Activated T-helper 17 cell treated with anti-CD3 and anti-CD28 coated beads, Interleukin-2, amount 50 U/mL, for 72 hours (primary cell): ENCODE measurements around the gene NTRK2. TPM values are rescaled to one million over a fixed set of nuclear protein-coding genes. Genes with fewer than 3 reads are reported as not detected.

Experiments used
- ATAC-seq: fragments of 150-1000 bp; cut with Tn5 transposase; replicated peaks from 2 replicates; pipeline ENCODE4 v1.10.0; 2021; ENCODE audit warnings: mild to moderate bottlenecking, moderate library complexity
- H3K27ac Mint-ChIP-seq: one replicate; pipeline ENCODE4 v1.8.0; 2022; ENCODE audit warnings: mixed read lengths
- H3K27me3 Mint-ChIP-seq: one replicate; pipeline ENCODE4 v1.8.0; 2022; ENCODE audit warnings: mixed read lengths
- H3K36me3 Mint-ChIP-seq: one replicate; pipeline ENCODE4 v1.8.0; 2022; ENCODE audit warnings: low read depth, mild to moderate bottlenecking, mixed read lengths
- H3K4me1 Mint-ChIP-seq: one replicate; pipeline ENCODE4 v1.8.0; 2022; ENCODE audit warnings: mixed read lengths
- H3K4me3 Mint-ChIP-seq: one replicate; pipeline ENCODE4 v1.8.0; 2022; ENCODE audit warnings: mild to moderate bottlenecking, mixed read lengths
- H3K9me3 Mint-ChIP-seq: one replicate; pipeline ENCODE4 v1.8.0; 2022; ENCODE audit warnings: mixed read lengths
- total RNA-seq, 2 donors: library from RNA; stranded (reverse); gene quantifications; one replicate each; pipeline ENCODE4 v1.2.3, GENCODE V29; 2022

The NTRK2 gene
- total RNA-seq, 2 donors from 2014 or later: 9.6 to 9.9 TPM

DNA sequence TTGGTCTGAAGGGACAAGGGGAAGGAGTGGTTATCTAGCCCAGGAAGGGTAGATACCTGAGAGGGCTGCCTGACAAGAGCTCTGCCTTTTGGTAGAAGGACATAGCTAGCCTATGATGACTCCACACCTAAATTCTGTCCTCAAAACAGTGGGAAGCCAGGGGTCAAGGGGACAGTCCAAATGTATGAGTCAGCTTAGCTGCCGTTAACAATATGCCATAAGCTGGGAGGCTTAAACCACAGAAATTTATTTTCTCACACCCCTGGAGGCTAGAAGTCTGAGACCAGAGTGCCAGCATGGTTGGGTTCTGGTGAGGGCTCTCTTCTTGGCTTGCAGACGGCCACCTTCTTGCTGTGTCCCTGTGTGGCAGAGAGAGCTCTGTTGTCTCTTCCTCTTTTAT is 306.4 kb downstream of the NTRK2 start:
- Mint-ChIP-seq H3K36me3 (no peaks in the 10 kb centered on the region), H3K27ac (no peak overlapping the region), H3K4me3 (no peak overlapping the region), H3K27me3 (peaks cover 17% of the 10 kb centered on the region), H3K4me1 (no peaks in the 10 kb centered on the region), H3K9me3 (peaks cover 4% of the 10 kb centered on the region)
- no peak for ATAC-seq

DNA sequence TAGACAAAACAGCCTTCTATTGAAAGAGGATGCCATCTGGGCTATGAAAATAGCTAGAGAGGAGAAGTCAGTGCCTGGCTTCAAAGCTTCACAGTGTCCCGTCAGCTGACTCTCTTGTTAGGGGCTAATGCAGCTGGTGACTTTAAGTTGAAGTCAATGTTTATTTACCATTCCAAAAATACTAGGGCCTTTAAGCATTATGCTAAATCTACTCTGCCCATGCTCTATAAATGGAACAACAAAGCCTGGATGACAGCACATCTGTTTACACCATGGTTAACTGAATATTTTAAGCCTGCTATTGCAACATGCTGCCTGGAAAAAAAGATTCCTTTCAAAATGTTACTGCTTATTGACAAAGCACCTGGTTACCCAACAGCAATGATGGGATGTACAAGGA is 309.1 kb downstream of the NTRK2 start:
- Mint-ChIP-seq H3K27me3 (peaks cover 11% of the 10 kb centered on the region), H3K4me3 (no peak overlapping the region), H3K27ac (no peak overlapping the region), H3K4me1 (no peaks in the 10 kb centered on the region), H3K9me3 (peaks cover 4% of the 10 kb centered on the region), H3K36me3 (no peaks in the 10 kb centered on the region)
- ATAC-seq: no peak

DNA sequence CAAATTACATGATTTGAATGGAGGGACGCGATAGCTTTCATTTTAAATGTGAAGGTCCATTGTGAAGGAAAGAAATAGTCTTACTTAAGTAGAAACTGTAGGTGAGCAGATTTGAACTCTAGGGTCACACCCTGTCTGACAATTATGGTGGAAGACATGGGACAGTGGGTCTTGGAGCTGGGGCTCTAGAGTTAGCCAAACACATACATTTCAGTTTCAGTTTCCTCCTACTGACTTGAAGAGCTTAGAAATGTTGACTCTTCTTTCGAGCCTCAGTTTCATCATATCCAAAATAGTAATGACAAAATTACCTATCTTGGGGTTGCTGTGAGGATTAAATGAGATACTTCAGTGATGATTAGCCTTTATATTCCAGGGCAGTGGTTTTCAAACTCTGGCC is 314.2 kb downstream of the NTRK2 start:
- no peak overlapping the region for H3K4me3 Mint-ChIP-seq
- H3K27ac Mint-ChIP-seq: no peak overlapping the region
- no peaks in the 10 kb centered on the region for H3K4me1 Mint-ChIP-seq
- H3K36me3 Mint-ChIP-seq: no peaks in the 10 kb centered on the region
- H3K9me3 Mint-ChIP-seq: peaks cover 4% of the 10 kb centered on the region
- ATAC-seq: no peak
- H3K27me3 Mint-ChIP-seq: peaks cover 14% of the 10 kb centered on the region

DNA sequence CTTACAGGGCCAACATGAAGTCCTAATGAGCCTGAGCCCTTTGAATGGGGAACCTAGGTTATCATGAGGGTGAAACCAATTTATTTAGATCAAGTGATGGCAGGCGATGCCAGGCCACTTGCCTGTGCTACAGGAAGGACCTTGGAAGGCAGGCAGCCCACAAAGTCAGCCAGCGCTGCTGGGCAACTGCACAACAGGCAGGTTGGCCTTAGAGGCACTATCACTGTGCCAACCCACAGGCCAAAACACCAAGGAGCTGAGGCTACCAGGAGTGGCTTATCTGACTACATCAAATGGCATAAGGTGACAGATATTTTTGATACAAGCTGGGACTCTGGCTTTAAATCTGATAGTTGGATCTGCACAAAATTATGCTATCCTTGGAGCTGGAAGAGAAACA is 319.1 kb downstream of the NTRK2 start:
- no peaks in the 10 kb centered on the region for H3K4me1 Mint-ChIP-seq
- no peaks in the 10 kb centered on the region for H3K9me3 Mint-ChIP-seq
- H3K27me3 Mint-ChIP-seq: peaks cover 8% of the 10 kb centered on the region
- H3K36me3 Mint-ChIP-seq: no peaks in the 10 kb centered on the region
- no peak overlapping the region for H3K4me3 Mint-ChIP-seq
- no peak for ATAC-seq
- no peak overlapping the region for H3K27ac Mint-ChIP-seq

DNA sequence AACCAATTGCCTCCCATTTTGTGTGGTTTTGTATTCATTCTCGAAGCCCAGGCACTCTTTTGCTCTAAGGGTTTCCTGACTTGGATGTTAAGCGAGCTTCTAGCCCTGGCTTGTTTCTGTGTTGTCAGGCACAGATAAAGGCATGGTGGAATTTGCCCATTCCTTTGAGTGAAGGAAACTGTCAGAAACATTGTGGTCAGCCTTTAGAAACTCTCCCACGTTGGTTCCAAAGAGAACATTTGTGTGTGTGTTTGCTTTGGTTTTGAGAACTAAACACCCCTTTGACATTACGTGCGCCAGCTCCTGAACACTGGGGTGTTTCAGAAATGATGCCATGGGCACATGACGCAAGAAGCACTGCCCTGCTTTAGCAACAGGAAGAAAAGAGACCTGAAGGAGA is 320.9 kb downstream of the NTRK2 start:
- Mint-ChIP-seq H3K4me3 (no peak overlapping the region), H3K4me1 (no peaks in the 10 kb centered on the region), H3K36me3 (no peaks in the 10 kb centered on the region), H3K27me3 (peaks cover 14% of the 10 kb centered on the region), H3K9me3 (no peaks in the 10 kb centered on the region), H3K27ac (no peak overlapping the region)
- ATAC-seq: no peak

DNA sequence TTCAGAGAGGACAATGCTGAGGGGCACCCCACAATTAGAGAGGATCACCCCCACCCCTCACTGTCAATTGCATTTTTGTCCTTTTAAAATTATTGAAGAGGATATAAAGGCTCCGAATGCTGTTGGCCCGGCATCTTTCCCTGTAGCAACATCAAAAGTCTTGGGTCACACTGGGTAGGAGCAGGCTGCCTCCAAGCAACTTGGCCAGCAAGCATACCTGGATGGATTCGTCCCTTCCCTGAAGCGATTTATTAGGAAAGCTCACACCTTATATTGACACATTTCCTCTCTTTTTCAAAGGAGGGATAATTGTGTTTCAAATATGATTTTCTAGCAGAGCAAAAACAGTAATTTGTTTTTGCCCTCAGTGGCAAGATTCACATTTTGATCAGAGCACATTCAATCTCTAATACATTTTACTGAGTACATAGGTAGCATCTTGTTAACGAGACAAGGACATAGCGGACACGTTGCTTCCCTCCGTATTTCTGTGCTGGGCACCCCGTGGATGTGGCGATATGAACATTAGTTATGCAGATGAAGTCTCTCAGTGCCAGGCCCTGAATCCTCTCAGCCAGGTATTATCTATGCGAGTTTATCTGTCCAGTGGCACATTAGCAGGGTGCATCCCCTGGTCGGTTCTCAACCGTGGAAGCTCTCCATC is 321.5 kb downstream of the NTRK2 start:
- Mint-ChIP-seq H3K36me3 (no peaks in the 10 kb centered on the region), H3K27ac (no peak overlapping the region), H3K4me3 (no peak overlapping the region), H3K9me3 (no peaks in the 10 kb centered on the region), H3K27me3 (peaks cover 11% of the 10 kb centered on the region), H3K4me1 (no peaks in the 10 kb centered on the region)
- ATAC-seq: no peak

DNA sequence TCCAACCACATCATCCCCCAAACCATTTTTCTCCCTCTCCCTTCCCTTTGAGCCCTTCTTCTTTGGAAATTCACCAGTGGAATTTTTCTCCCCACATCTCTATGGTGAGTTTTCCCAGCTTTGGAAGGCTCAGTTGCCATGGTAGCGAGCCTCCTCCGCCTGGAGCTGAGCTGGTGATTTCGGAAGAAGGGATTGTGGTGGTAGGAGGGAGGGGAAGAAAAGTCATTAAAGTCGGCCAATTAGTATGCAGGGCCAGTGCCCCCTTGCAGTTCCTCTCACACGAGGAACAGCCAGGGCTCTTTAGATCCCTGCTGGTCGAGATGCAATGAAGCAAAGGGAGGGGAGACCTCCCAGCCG is 322.0 kb downstream of the NTRK2 start:
- H3K9me3 Mint-ChIP-seq: no peaks in the 10 kb centered on the region
- H3K36me3 Mint-ChIP-seq: no peaks in the 10 kb centered on the region
- ATAC-seq: no peak
- H3K4me1 Mint-ChIP-seq: no peaks in the 10 kb centered on the region
- H3K27me3 Mint-ChIP-seq: peaks cover 11% of the 10 kb centered on the region
- H3K27ac Mint-ChIP-seq: no peak overlapping the region
- no peak overlapping the region for H3K4me3 Mint-ChIP-seq

DNA sequence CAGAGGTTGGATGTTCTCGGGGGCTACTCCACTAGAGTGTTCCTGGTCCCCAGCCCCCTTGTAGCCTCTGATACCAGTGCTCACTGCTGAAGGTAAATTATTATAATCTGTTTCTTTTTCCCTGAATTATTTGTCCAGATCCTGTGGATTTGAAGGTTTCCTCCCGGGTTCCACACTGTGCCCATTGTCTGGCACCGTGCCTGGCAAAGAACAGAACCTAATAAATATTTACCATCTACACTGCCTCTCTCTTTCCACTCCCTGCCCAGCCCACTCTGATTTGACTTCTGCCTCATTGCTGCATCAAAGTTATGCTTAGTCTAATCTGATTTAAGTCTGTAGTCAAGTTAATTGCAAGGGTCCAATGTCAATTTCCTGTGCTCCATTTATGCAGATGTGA is 322.9 kb downstream of the NTRK2 start:
- H3K36me3 Mint-ChIP-seq: no peaks in the 10 kb centered on the region
- no peak overlapping the region for H3K4me3 Mint-ChIP-seq
- no peak overlapping the region for H3K27ac Mint-ChIP-seq

DNA sequence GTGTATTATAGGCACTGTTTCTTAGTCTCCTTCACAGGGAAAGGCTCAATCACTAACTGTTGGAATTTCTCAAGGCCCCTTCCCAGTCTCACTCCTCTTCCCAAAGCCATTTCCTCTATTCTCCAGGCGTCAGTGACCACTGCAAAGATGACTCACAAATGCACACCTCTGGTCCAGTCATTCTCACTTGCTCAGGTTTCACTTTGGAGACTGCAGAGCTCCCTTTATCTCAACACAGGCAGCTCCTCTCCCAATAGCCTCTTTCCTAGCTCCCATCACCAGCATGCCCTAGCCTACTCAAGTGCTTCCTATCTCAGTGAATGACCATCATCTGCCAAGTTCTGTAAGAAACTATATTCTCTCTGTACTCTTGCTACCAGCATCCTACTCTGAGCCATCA is 323.6 kb downstream of the NTRK2 start:
- Mint-ChIP-seq H3K36me3 (no peaks in the 10 kb centered on the region), H3K9me3 (no peaks in the 10 kb centered on the region), H3K4me1 (no peaks in the 10 kb centered on the region), H3K27ac (no peak overlapping the region), H3K27me3 (peaks cover 17% of the 10 kb centered on the region), H3K4me3 (no peak overlapping the region)
- no peak for ATAC-seq

More for the DNA sequence above, 322.9 kb downstream of the NTRK2 start:
- Mint-ChIP-seq H3K4me1 (no peaks in the 10 kb centered on the region), H3K27me3 (peaks cover 15% of the 10 kb centered on the region), H3K9me3 (no peaks in the 10 kb centered on the region)
- no peak for ATAC-seq

DNA sequence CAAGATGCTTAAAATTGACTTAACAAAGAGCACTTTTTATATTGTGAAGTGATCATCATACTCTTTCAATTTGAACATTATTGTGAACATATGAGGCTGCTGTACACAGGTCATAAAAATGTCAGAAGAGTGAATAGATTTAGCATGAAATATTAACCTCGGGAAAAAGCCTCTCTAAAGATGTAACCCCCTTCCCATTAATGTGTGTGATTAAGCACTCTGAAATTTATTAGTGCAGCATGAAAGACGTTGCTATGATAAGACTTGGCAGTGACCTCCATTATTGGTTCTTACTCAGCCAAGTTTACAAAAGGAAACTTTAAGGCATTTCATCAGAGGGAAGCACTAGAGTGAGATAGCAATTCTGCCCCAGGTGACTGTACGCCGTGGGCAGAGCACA is 326.5 kb downstream of the NTRK2 start:
- H3K4me1 Mint-ChIP-seq: no peaks in the 10 kb centered on the region
- H3K27me3 Mint-ChIP-seq: peaks cover 20% of the 10 kb centered on the region

DNA sequence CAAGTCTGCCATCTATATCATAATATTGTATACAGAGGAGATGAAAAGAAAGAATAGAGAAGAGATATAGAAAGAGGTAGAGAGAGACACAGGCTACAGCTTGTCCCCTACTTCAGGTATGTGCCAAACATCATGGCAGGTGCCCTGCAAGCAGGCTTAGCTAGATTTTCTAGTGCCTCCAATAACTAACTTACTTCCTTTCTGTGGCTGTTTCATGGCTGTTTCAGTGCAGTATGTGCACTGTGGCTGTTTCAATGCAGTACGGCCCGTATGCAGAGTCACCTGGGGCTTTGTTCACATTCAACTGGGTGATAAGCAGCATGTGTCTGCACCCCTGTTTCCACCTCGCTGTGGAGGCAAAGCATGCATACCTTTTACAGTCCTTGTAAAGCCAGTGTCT is 327.2 kb downstream of the NTRK2 start:
- Mint-ChIP-seq H3K27ac (no peak overlapping the region), H3K4me1 (no peaks in the 10 kb centered on the region), H3K4me3 (no peak overlapping the region), H3K27me3 (peaks cover 24% of the 10 kb centered on the region), H3K9me3 (no peaks in the 10 kb centered on the region), H3K36me3 (no peaks in the 10 kb centered on the region)
- ATAC-seq: no peak

More for the DNA sequence above, 326.5 kb downstream of the NTRK2 start:
- Mint-ChIP-seq H3K27ac (no peak overlapping the region), H3K4me3 (no peak overlapping the region), H3K9me3 (no peaks in the 10 kb centered on the region), H3K36me3 (no peaks in the 10 kb centered on the region)
- no peak for ATAC-seq

DNA sequence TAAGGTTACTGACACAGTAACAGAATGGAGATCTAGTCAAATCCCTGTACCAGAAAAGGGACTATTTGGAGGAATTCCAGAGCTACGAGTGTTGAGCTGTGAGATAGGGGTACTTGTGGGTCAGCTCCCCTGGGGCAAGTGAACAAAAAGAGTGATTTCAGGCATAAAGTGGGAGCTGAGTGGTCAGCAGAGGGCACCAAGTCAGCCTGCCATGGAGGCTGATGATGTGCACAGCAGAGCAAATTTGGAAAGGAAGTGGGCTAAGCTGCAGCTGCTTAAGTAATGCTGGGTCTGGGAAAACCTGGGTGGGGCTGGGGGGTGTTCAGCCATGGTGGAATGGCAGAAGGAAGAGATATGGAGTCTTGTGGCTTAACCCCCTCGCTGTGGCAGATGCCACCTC is 327.9 kb downstream of the NTRK2 start:
- Mint-ChIP-seq H3K9me3 (no peaks in the 10 kb centered on the region), H3K4me1 (no peaks in the 10 kb centered on the region), H3K4me3 (no peak overlapping the region), H3K36me3 (no peaks in the 10 kb centered on the region), H3K27me3 (peaks cover 24% of the 10 kb centered on the region), H3K27ac (no peak overlapping the region)
- no peak for ATAC-seq

DNA sequence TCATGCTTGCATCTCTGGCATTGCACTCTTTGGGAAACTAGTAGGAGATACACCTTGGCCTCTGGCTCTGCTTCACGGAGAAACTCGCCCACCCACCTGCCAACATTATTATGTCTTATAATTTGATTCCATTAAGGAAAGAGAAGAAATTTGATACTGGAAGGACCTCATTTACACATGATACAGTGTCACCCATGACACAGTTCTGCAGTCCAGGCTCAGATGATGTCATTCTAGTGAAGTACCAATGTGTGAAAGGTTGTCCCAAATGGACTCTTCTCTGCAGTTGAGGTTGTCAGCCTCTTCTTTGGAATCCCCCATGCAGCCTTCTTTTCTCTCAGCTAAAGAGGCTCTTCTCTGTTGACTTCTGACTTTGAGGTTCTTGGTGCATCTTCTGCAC is 329.1 kb downstream of the NTRK2 start:
- Mint-ChIP-seq H3K36me3 (no peaks in the 10 kb centered on the region), H3K27ac (no peak overlapping the region), H3K4me3 (no peak overlapping the region), H3K9me3 (no peaks in the 10 kb centered on the region), H3K4me1 (no peaks in the 10 kb centered on the region), H3K27me3 (peaks cover 19% of the 10 kb centered on the region)
- ATAC-seq: no peak

DNA sequence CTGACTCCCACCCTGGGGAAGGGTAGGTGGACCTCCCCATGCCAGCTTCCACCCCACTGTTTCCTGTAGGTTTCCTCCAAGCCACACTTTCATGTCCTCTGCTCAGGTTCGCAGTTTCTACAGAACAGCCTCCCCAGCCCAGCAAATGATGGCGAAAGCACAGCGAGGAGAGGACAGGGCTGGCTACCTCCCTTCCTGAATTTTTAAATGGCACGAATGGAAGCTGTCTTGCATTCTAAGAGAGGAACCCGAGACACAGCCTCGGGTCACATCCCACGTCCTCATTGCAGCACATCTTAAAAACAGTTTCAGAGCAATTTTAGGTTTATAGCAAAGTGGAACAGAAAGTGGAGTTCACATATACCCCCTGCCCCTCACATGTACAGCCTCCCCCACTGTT is 330.3 kb downstream of the NTRK2 start:
- H3K27me3 Mint-ChIP-seq: peaks cover 15% of the 10 kb centered on the region
- no peak for ATAC-seq
- H3K4me1 Mint-ChIP-seq: no peaks in the 10 kb centered on the region
- H3K9me3 Mint-ChIP-seq: no peaks in the 10 kb centered on the region
- no peak overlapping the region for H3K4me3 Mint-ChIP-seq
- no peak overlapping the region for H3K27ac Mint-ChIP-seq
- no peaks in the 10 kb centered on the region for H3K36me3 Mint-ChIP-seq

DNA sequence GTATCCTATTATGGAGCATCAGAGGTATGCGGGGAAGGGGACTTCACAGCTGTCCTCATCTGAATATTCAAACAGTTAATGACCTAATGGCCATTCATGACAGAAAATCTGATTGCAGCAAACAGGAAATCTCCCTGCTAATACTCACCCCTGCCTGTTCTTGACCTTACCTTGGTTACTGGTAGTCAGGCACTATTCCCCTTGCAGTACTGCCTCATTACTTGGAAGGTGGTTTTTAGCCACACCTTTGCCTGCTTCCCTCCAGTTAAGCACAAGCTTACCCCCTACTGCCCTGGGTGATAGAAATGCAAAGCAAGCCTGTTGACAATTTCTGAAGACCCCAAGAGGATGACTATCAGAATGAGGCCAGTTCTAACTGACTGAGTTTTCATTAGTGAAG is 332.4 kb downstream of the NTRK2 start:
- Mint-ChIP-seq H3K27ac (no peak overlapping the region), H3K9me3 (no peaks in the 10 kb centered on the region), H3K36me3 (no peaks in the 10 kb centered on the region), H3K4me3 (no peak overlapping the region), H3K4me1 (no peaks in the 10 kb centered on the region), H3K27me3 (peaks cover 13% of the 10 kb centered on the region)
- ATAC-seq: no peak

DNA sequence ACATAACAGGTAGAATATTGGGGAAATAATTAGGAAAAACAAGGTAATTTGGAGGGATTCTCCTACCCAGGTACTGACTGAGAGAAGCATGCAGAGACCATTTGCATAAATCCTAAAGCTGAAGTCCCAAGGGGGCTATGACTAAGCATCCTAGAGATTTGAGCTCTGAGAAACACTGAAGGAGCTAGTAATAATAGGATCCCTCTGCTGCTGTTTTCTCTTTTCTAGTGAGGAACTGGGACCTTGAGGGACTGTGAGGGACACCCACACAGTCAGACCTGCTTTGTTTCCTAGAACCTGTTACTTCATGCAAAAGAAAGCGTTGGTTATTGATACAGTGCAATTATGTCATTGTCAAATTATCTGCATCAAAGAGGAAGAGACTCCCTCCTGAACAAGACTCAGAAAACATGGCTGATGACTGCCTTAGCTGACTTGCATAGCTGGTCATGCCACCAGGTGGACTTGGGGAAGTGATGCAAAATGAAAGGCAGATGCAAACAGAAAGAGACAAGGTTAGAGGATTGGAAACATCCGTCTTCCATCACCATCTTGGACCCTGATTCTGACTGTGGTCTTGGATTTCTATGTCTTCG is 335.4 kb downstream of the NTRK2 start:
- peaks cover 9% of the 10 kb centered on the region for H3K27me3 Mint-ChIP-seq
- no peaks in the 10 kb centered on the region for H3K9me3 Mint-ChIP-seq
- no peak overlapping the region for H3K27ac Mint-ChIP-seq
- peak; percentile 32 for ATAC-seq
- no peaks in the 10 kb centered on the region for H3K36me3 Mint-ChIP-seq
- no peak overlapping the region for H3K4me3 Mint-ChIP-seq
- no peaks in the 10 kb centered on the region for H3K4me1 Mint-ChIP-seq
